ENCODE data around the gene USP22.

- TF ChIP-seq POLR2A (IDR thresholded peaks at IDR 0.05; ENCODE audit: low read depth, low read length) (no peak), CTCF (IDR thresholded peaks at IDR 0.05; ENCODE audit: extremely low read depth in 1 of 2, insufficient read depth in 1 of 2, low read depth in 1 of 2, low read length in 2 of 2) (no peak), EZH2 (IDR thresholded peaks at IDR 0.05; ENCODE audit: borderline replicate concordance, low read depth, low read length, severe bottlenecking) (no peak), GATA2 (IDR thresholded peaks at IDR 0.05; ENCODE audit: insufficient read depth, insufficient read length, low read depth, low read length) (no peak), MYC (IDR thresholded peaks at IDR 0.05; ENCODE audit: low read depth, low read length) (no peak), MAX (IDR thresholded peaks at IDR 0.05; ENCODE audit: insufficient read depth, insufficient read length) (no peak), POLR2AphosphoS5 (IDR thresholded peaks at IDR 0.05; ENCODE audit: insufficient read depth, low read depth, low read length) (no peak), FOS (IDR thresholded peaks at IDR 0.05; ENCODE audit: borderline replicate concordance, insufficient read depth, low read length) (no peak)
Measured at GRCh38 chr17:21030375-21030774, 12.4 kb downstream of the USP22 start.
